Osteocyte (in vitro differentiated cells): Measurements from ENCODE around the gene ERGIC1. TPM values are rescaled to one million over a fixed set of nuclear protein-coding genes. Genes with fewer than 3 reads are reported as not detected.

Source experiments
- DNase-seq: peaks from one replicate; pipeline ENCODE4 v3.0.0; 2021; ENCODE audit warnings: mixed read lengths; ENCODE audit not compliant: unreplicated experiment; ENCODE audit errors: extremely low spot score
- H3K27ac Mint-ChIP-seq: one replicate; pipeline ENCODE4 v1.8.0; 2021; ENCODE audit warnings: mild to moderate bottlenecking, mixed read lengths; ENCODE audit not compliant: unreplicated experiment
- H3K27me3 Mint-ChIP-seq: one replicate; pipeline ENCODE4 v1.8.0; 2021; ENCODE audit warnings: mixed read lengths; ENCODE audit not compliant: unreplicated experiment
- H3K36me3 Mint-ChIP-seq: one replicate; pipeline ENCODE4 v1.8.0; 2021; ENCODE audit warnings: mixed read lengths; ENCODE audit not compliant: unreplicated experiment
- H3K4me1 Mint-ChIP-seq: one replicate; pipeline ENCODE4 v1.8.0; 2021; ENCODE audit warnings: mixed read lengths; ENCODE audit not compliant: unreplicated experiment
- H3K4me3 Mint-ChIP-seq: one replicate; pipeline ENCODE4 v1.8.0; 2021; ENCODE audit warnings: mild to moderate bottlenecking, moderate library complexity, mixed read lengths; ENCODE audit not compliant: unreplicated experiment
- H3K9me3 Mint-ChIP-seq: one replicate; pipeline ENCODE4 v1.8.0; 2021; ENCODE audit warnings: mixed read lengths; ENCODE audit not compliant: unreplicated experiment
- total RNA-seq: library from RNA; stranded (reverse); gene quantifications from 2 replicates; pipeline ENCODE4 v1.2.1, GENCODE V29; 2021
- TF ChIP-seq, protein P1 (sequence below): fragments of 200-600 bp; sonication (generic); IDR thresholded peaks from 2 replicates; pipeline ENCODE4 v1.5.0; 2021; ENCODE audit warnings: antibody characterized with exemption, mild to moderate bottlenecking, moderate library complexity

The ERGIC1 gene
- total RNA-seq, 1 donor from 2014 or later: 174 TPM

DNA sequence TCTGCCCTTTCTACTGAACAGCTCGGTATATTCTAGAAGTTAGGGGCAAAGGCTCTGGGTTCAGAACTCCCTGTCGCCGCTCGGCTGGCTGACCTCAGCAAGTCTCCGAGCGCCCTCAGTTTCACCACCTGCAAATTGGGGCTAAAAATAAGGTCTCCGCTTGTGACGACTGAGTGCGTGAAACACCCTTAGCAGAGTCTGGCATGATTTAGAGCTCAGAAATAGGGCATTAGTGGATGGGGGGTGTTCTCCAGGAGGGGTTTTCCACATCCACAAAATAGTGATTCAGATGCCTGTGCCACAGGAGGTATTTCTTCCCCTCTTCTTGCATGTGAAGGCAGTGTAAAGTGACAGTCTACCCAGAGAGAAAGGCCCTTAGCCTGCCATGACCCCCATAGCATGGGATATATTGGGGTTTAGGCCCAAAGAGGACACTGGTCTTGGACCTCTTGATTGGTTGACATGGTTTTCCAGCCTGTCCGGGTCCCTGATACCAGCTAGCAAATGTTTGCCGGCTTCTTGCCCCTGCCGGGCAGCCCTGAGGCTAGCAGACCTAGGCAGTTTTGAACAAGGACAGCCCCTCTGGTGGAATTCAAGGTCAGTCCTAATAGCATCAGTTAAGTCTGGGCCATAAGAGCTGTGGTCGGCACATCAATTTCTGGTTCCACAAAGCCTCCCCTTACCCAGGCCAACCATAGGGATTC is 1.4 kb downstream of the ERGIC1 start:
- no peak for DNase-seq
- Mint-ChIP-seq H3K36me3 (no peaks in the 10 kb centered on the region), H3K4me1 (peaks cover 37% of the 10 kb centered on the region), H3K9me3 (no peaks in the 10 kb centered on the region), H3K4me3 (peak overlapping the region; percentile 82), H3K27ac (peak overlapping the region; percentile 67), H3K27me3 (no peaks in the 10 kb centered on the region)
- TF ChIP-seq, protein P1, sequence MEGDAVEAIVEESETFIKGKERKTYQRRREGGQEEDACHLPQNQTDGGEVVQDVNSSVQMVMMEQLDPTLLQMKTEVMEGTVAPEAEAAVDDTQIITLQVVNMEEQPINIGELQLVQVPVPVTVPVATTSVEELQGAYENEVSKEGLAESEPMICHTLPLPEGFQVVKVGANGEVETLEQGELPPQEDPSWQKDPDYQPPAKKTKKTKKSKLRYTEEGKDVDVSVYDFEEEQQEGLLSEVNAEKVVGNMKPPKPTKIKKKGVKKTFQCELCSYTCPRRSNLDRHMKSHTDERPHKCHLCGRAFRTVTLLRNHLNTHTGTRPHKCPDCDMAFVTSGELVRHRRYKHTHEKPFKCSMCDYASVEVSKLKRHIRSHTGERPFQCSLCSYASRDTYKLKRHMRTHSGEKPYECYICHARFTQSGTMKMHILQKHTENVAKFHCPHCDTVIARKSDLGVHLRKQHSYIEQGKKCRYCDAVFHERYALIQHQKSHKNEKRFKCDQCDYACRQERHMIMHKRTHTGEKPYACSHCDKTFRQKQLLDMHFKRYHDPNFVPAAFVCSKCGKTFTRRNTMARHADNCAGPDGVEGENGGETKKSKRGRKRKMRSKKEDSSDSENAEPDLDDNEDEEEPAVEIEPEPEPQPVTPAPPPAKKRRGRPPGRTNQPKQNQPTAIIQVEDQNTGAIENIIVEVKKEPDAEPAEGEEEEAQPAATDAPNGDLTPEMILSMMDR: no peak

DNA sequence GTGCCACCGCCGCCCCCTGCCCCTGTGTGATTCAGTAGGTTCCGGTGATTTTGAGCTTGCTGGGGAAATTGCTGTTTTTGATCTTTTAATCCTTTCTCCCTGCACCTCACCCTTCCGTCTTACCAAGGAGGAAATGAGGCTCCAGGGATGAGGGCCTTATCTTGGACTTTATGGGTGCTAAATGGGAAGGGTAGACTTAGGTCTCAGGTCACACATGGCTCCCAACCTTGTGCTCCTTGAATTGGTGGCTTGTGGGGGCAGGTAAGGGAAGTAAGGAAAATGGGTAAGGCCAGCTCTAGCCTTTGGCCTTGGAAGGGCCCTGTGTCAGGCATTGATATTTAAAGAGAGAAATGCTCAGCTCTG is 1.9 kb downstream of the ERGIC1 start:
- H3K27ac Mint-ChIP-seq: peak overlapping the region; percentile 18
- DNase-seq: no peak
- H3K4me3 Mint-ChIP-seq: no peak overlapping the region
- TF ChIP-seq, protein P1: no peak
- peaks cover 42% of the 10 kb centered on the region for H3K4me1 Mint-ChIP-seq
- no peaks in the 10 kb centered on the region for H3K9me3 Mint-ChIP-seq
- H3K27me3 Mint-ChIP-seq: no peaks in the 10 kb centered on the region
- no peaks in the 10 kb centered on the region for H3K36me3 Mint-ChIP-seq

DNA sequence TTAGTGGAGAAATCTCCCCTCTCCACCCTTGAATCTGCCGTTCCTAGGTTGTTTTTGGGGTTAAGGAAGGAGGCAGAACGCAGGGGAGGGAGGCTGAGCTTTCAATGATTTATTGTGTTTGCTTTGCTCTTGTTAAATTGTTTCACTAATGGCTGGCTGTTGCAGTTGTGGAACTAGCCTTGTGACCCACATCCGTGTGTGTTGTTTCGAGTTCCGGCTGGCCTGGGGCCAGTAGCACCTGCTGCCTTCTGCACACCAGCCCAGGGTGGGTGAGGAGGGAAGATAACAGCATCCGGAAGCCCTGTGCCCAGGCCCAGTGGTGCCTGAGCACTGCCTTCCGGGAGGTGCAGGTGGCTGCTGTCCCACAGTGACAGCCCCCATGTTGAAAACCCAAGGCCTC is 3.6 kb downstream of the ERGIC1 start:
- peaks cover 2% of the 10 kb centered on the region for H3K36me3 Mint-ChIP-seq
- H3K27ac Mint-ChIP-seq: no peak overlapping the region
- H3K4me3 Mint-ChIP-seq: no peak overlapping the region
- no peaks in the 10 kb centered on the region for H3K9me3 Mint-ChIP-seq
- DNase-seq: no peak
- H3K4me1 Mint-ChIP-seq: peaks cover 46% of the 10 kb centered on the region
- TF ChIP-seq, protein P1: no peak
- no peaks in the 10 kb centered on the region for H3K27me3 Mint-ChIP-seq

DNA sequence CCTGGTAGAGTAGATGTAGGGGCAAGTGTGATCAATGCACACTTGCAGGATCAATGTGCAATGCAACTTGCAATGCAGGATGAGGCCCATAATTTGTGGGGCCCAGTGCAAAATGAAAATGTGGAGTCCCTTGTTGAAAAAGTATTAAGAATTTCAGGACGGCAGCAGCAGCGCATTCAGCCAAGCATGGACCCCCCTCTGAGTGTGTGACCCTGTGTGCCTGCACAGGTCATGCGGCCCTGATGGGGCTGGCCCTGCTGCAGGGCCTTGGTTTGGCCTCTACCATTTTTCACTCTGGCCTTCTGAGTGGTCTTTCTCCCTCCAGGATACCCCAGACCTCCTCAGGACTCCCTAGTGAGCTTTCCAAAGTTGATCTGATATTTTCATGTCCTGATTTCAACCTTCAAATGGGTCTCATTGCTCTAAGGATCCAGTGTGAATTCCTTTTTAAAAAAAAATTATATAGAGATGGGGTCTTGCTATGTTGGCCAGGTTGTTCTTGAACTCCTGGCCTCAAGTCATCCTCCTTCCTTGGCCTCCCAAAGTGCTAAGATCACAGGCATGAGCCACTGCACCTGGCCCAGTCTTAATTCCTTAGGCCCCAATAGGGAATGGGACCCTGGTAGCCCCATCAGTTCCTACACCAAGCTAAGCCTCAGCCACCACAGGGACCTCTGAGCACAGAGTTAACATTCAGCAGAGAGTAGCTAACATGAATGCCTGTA is 4.3 kb downstream of the ERGIC1 start:
- DNase-seq: no peak
- Mint-ChIP-seq H3K27me3 (no peaks in the 10 kb centered on the region), H3K9me3 (no peaks in the 10 kb centered on the region), H3K36me3 (peaks cover 2% of the 10 kb centered on the region), H3K27ac (no peak overlapping the region), H3K4me1 (peaks cover 40% of the 10 kb centered on the region), H3K4me3 (no peak overlapping the region)
- TF ChIP-seq, protein P1: no peak

DNA sequence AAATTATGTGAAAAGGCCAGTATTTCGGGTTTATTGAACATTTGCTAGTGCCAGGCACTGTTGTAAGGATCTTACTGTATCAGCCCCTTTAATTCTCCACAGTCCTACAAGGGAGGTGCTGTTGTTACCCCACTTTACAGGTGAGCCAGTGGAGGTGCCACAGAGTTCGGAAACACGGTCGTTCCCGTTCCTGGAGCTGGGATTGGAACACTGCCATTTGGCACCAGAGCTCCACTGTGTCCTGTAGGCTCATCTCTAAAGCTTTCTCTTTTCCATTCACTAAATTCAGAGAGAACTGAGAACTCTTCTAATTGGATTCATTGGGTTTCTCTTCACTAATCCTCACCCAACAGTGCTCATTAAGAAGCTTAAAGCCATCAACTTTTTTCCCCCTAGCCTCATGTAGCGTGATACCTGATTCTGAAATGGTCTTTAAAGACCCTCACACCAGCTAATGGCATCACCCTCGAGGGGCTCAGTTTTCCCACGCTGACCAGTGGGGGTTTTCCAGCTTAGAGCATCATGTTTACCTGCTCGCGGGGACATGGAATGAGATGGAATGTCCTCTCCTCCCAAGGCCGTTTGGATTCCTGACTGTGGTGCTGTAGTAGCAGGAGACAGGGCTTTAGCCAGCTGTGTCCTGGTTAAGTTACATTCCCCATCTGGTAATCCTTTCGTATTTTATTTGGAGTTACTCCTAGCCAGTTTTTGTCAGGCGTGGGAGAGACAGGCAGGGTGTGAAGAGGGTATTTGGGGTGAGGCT is 5.8 kb downstream of the ERGIC1 start:
- no peak for DNase-seq
- peak overlapping the region; percentile 85 for H3K27ac Mint-ChIP-seq
- H3K4me3 Mint-ChIP-seq: no peak overlapping the region
- TF ChIP-seq, protein P1: no peak
- H3K36me3 Mint-ChIP-seq: peaks cover 2% of the 10 kb centered on the region
- peaks cover 38% of the 10 kb centered on the region for H3K4me1 Mint-ChIP-seq
- H3K9me3 Mint-ChIP-seq: no peaks in the 10 kb centered on the region
- no peaks in the 10 kb centered on the region for H3K27me3 Mint-ChIP-seq
